Loucy (cell line): ENCODE results near the gene CSPG4.

Experiments
- CTCF ChIP-seq: fragments of 200-600 bp; sonication (generic); conservative IDR thresholded peaks from 2 replicates; pipeline ENCODE4 v1.5.1; 2014; ENCODE audit warnings: mild to moderate bottlenecking, antibody characterized with exemption, low read length
- EZH2phosphoT487 ChIP-seq: fragments of 200-600 bp; IDR thresholded peaks from 2 replicates; pipeline ENCODE4 v1.6.1; 2018; ENCODE audit warnings: antibody characterized with exemption, mild to moderate bottlenecking, moderate library complexity, borderline replicate concordance

GRCh38 chr15:75674366-75674765 is 38.3 kb downstream of the CSPG4 start:
- no peak for TF ChIP-seq CTCF
- TF ChIP-seq EZH2phosphoT487, result no peak
